PFSK-1 (cell line): Measurements from ENCODE around the gene ZXDA.

ENCODE experiments used
- FOXP2 ChIP-seq: optimal IDR thresholded peaks from 2 replicates; pipeline ENCODE3; 2011; ENCODE audit warnings: borderline replicate concordance, control low read depth, inconsistent platforms; ENCODE audit not compliant: insufficient read depth; ENCODE audit errors: extremely low read length, extremely low read depth
- REST ChIP-seq, 2 experiments: IDR thresholded peaks; 2 replicates each; pipeline versions ENCODE4 v1.6.1 to v1.8.0; 2011 to 2012; ENCODE audit warnings: low read depth in 2 of 2, low read length in 2 of 2, control low read depth in 1 of 2, inconsistent platforms in 1 of 2, mild to moderate bottlenecking in 1 of 2, moderate library complexity in 1 of 2; ENCODE audit not compliant: insufficient read depth in 1 of 2
- SIN3A ChIP-seq: IDR thresholded peaks from 2 replicates; pipeline ENCODE4 v1.6.1; 2012; ENCODE audit warnings: mild to moderate bottlenecking, low read length, moderate library complexity, borderline replicate concordance; ENCODE audit not compliant: insufficient read depth
- TAF1 ChIP-seq: IDR thresholded peaks from 2 replicates; pipeline ENCODE4 v1.6.1; 2012; ENCODE audit warnings: low read length, control low read depth, borderline replicate concordance; ENCODE audit not compliant: insufficient read depth

GRCh38 chrX:57915680-57916079 lies 5.4 kb upstream of the ZXDA start:
- TF ChIP-seq SIN3A = no peak
- TF ChIP-seq TAF1 = no peak
- no peak for TF ChIP-seq FOXP2
- no peak for TF ChIP-seq REST (IDR thresholded peaks at IDR 0.05; ENCODE audit: insufficient read depth in 1 of 2, low read depth in 2 of 2, low read length in 2 of 2)
